Psoas muscle (tissue), 8 donors: Measurements from ENCODE around the gene ARHGAP10. TPM values are rescaled to one million over a fixed set of nuclear protein-coding genes. Genes with fewer than 3 reads are reported as not detected.

Source experiments
- ATAC-seq, 4 donors: fragments of 200-7000 bp; cut with Tn5 transposase; one replicate each; pipeline ENCODE4 v1.9.1; 2020; ENCODE audit warnings: moderate library complexity in 3 of 4, mild to moderate bottlenecking in 2 of 4
- DNase-seq, 2 donors: peaks; one replicate each; pipeline ENCODE4 v3.0.0-alpha.2; 2020
- H3K27ac ChIP-seq: fragments of 200-600 bp; one replicate; pipeline ENCODE4 v1.8.0; 2022
- H3K27me3 ChIP-seq, 3 donors: fragments of 200-600 bp in 1 of 3; one replicate each; pipeline versions ENCODE4 v1.6.1 to v1.8.0; 2013 to 2022; ENCODE audit warnings: low read length in 2 of 3, mild to moderate bottlenecking in 2 of 3, moderate library complexity in 1 of 3; ENCODE audit not compliant: insufficient read depth in 3 of 3
- H3K36me3 ChIP-seq, 2 donors: fragments of 200-600 bp in 1 of 2; one replicate each; pipeline versions ENCODE4 v1.6.1 to v1.8.0; 2013 to 2022; ENCODE audit warnings: low read depth in 1 of 2, mild to moderate bottlenecking in 1 of 2, moderate library complexity in 1 of 2; ENCODE audit not compliant: insufficient read depth in 1 of 2
- H3K4me1 ChIP-seq: fragments of 200-600 bp; one replicate; pipeline ENCODE4 v1.8.0; 2022
- H3K4me3 ChIP-seq: fragments of 200-600 bp; one replicate; pipeline ENCODE4 v1.8.0; 2022; ENCODE audit warnings: mild to moderate bottlenecking
- H3K9me3 ChIP-seq: fragments of 200-600 bp; one replicate; pipeline ENCODE4 v1.8.0; 2022
- WGBS, 3 donors: extraction: QIAGEN DNeasy Blood & Tissue Kit; methylation state at CpG; one replicate each; pipeline versions ENCODE4 v1.1.6 to v1.1.7; 2013; 5-methylcytosine and 5-hydroxymethylcytosine counted together
- intact Hi-C, 2 donors: fragments of 100-400 bp; cut with DNase I; formaldehyde crosslinking; loops; one replicate each; pipeline versions ENCODE4 v1.11.0 to v1.14.2; 2022
- polyA plus RNA-seq, 3 donors: library from polyadenylated mRNA; stranded (reverse); fragments of 200-250 nt; gene quantifications; one replicate each; pipeline ENCODE4 v1.2.3, GENCODE V29; 2013
- total RNA-seq, 4 donors: library from RNA; stranded (reverse); fragmentation: NEBNext Ultra II Directional in 2 of 4; extraction: Animal tissue kit (Norgen Biotek cat#: 25700) in 2 of 4; gene quantifications; one replicate each; pipeline versions ENCODE4 v1.2.1 to v1.2.4, GENCODE V29; 2021 to 2023
- TF ChIP-seq, protein P1 (sequence below): fragments of 200-600 bp; IDR thresholded peaks from one replicate; pipeline ENCODE4 v1.8.0; 2022; ENCODE audit warnings: antibody characterized with exemption
- donor health status: healthy with polysubstance abuse.
- donor health status: DM: no; HTN: no; CAD: no; lungs with moderate emphysema.
- donor health status: Bipolar disorder and iron deficiency.
- donor health status: healthy.
- donor health status: DM: yes; HTN: yes; CAD: no.
- donor health status: DM: no; HTN: no; CAD: no.
- donor health status: DM: no; HTN: no; CAD: no.
- donor health status: DM: yes; HTN: yes; CAD: no.

Gene ARHGAP10
- total and polyA plus RNA-seq, 7 donors, result 28.8 to 43.5 (median 34.0) TPM

DNA sequence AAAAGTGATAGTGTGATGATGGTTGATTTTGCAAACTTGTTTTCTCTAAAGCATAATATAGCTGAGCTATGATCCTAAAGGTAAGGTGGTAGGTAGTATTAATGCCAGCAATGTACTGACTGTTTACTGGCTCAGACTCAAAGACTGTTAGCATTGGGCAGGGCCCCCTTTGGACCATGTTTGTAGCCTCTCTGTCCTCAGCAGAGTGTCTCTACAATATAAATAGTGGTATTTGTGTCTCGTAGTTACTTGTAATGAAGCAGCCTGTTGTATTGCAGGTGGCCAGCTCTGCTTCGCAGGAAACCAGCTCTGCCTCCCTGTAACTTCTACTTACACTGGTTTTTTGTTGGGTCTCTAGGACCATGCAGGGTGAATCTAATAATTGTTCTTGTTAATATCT is 70.5 kb downstream of the ARHGAP10 start:
- TF ChIP-seq, protein P1, sequence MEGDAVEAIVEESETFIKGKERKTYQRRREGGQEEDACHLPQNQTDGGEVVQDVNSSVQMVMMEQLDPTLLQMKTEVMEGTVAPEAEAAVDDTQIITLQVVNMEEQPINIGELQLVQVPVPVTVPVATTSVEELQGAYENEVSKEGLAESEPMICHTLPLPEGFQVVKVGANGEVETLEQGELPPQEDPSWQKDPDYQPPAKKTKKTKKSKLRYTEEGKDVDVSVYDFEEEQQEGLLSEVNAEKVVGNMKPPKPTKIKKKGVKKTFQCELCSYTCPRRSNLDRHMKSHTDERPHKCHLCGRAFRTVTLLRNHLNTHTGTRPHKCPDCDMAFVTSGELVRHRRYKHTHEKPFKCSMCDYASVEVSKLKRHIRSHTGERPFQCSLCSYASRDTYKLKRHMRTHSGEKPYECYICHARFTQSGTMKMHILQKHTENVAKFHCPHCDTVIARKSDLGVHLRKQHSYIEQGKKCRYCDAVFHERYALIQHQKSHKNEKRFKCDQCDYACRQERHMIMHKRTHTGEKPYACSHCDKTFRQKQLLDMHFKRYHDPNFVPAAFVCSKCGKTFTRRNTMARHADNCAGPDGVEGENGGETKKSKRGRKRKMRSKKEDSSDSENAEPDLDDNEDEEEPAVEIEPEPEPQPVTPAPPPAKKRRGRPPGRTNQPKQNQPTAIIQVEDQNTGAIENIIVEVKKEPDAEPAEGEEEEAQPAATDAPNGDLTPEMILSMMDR, result no peak
- Histone ChIP-seq H3K4me1 (peaks cover 65% of the 10 kb centered on the region), H3K27me3 (no peaks in the 10 kb centered on the region), H3K4me3 (no peak overlapping the region), H3K27ac (peak overlapping the region; percentile 58), H3K9me3 (no peaks in the 10 kb centered on the region), H3K36me3 (no peaks in the 10 kb centered on the region)
- intact Hi-C loops, result no loop called here
- ATAC-seq, result no peak
- 50 to 71% (median 52%) methylated on average over 2 of the region's 2 CpGs for WGBS, 3 donors
- no peak for DNase-seq

DNA sequence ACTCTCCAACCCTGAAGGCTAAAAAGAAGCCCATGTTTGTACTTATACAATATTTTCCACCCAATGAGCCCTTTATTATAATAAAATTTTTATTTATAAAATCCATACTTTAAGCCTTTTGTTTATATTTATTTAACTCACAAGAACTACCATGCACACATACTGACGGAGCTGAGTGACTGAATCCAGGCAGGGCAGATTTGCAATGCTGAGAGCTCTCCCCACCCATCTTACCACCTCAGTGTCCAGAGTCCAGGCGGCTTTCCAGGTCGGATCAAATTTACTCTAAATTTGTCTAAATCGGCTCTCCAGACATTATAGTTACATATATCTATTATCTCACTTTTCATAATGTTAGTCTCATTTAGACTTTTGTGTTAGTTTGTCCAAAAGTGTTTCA is 74.1 kb downstream of the ARHGAP10 start:
- WGBS, 3 donors, result 70 to 79% (median 77%) methylated on average over 4 of the region's 4 CpGs
- no peaks in the 10 kb centered on the region for H3K36me3 ChIP-seq
- intact Hi-C loops, result no loop called here
- H3K4me3 ChIP-seq, result no peak overlapping the region
- DNase-seq, result no peak
- H3K27ac ChIP-seq, result no peak overlapping the region
- peaks cover 53% of the 10 kb centered on the region for H3K4me1 ChIP-seq
- H3K9me3 ChIP-seq, result no peaks in the 10 kb centered on the region
- TF ChIP-seq, protein P1, result no peak
- ATAC-seq, result no peak
- no peaks in the 10 kb centered on the region for H3K27me3 ChIP-seq

DNA sequence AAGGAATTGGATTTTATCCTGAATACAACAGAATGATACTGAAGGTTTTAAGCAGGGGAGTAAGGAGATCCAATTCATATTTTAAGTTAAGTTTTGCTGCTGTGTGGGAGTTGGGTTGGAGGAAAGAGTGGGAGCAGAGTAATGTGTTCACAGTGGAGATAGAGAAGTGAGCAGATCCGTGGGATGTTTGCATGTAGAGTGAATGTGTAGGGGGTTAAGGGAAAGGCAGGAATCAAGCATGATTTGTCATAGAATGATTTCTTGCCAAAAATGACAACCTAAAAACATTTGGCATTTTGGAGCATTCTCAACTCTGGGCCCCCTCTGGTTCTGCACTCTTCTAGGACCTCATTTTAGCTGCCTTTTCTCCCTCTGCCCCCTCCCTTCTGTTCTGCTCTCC is 76.6 kb downstream of the ARHGAP10 start:
- no peaks in the 10 kb centered on the region for H3K9me3 ChIP-seq
- no peaks in the 10 kb centered on the region for H3K27me3 ChIP-seq
- no peak overlapping the region for H3K27ac ChIP-seq
- no peak overlapping the region for H3K4me3 ChIP-seq
- intact Hi-C loops, result no loop called here
- WGBS, 3 donors, result 45 to 67% (median 67%) methylated on average over 1 of the region's 1 CpG
- DNase-seq (no peak), ATAC-seq (no peak)
- TF ChIP-seq, protein P1, result no peak
- H3K4me1 ChIP-seq, result peaks cover 49% of the 10 kb centered on the region
- no peaks in the 10 kb centered on the region for H3K36me3 ChIP-seq

DNA sequence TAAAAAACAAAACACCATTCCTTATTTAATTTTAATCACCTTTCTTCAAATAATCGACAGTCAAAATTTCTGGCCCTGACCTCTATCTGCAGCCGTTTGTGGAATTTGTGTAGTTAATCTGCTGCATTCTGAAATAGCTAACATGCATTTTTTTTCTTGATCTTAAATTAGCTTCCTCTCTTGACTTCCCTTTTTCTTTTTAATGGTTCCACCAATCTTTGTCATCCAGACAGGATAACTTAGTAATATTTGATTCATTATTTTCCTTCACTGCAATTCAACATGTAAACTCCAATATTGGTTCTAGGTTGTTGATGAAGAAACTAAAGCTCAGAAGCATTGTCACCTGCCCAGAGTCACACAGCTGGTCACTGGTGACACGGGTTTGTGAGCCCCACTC is 77.3 kb downstream of the ARHGAP10 start:
- WGBS, 3 donors, result 38 to 51% (median 39%) methylated on average over 3 of the region's 3 CpGs
- Histone ChIP-seq H3K27me3 (no peaks in the 10 kb centered on the region), H3K36me3 (no peaks in the 10 kb centered on the region), H3K9me3 (no peaks in the 10 kb centered on the region), H3K27ac (no peak overlapping the region), H3K4me3 (no peak overlapping the region), H3K4me1 (peaks cover 54% of the 10 kb centered on the region)
- intact Hi-C loops, result loop anchor here in 1 of 2 donors (1.0 kb wide), 1 partner anchor 14 kb away; no protein-coding TSS in a partner anchor
- no peak for ATAC-seq
- no peak for DNase-seq
- TF ChIP-seq, protein P1, result no peak

DNA sequence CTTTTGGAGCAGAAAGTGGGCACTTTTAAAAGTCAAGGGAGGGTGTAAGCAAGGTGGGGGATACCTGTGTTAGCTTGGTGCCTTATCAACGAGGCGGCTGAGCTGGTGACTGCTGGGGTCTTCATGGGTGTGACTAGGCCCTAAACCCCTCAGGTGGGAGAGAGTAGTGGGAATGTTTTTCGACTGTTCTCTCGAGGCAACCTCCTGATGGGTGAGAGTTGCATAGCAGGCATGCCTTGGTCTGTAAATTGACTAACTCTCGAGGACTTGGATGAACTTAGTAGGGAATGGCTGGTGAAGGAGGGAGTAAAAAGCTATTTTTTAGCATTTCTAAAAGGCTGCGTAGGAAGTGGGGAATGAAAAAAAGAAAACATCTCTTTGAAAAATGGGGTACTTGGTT is 80.0 kb downstream of the ARHGAP10 start:
- H3K27ac ChIP-seq, result peak overlapping the region; percentile 69
- no peak overlapping the region for H3K4me3 ChIP-seq
- intact Hi-C loops, result no loop called here

More for the DNA sequence above, 80.0 kb downstream of the ARHGAP10 start:
- 87 to 90% (median 90%) methylated on average over 6 of the region's 6 CpGs for WGBS, 3 donors
- TF ChIP-seq, protein P1, result no peak
- ATAC-seq (no peak), DNase-seq (no peak)
- peaks cover 65% of the 10 kb centered on the region for H3K4me1 ChIP-seq
- no peaks in the 10 kb centered on the region for H3K36me3 ChIP-seq
- H3K9me3 ChIP-seq, result no peaks in the 10 kb centered on the region
- no peaks in the 10 kb centered on the region for H3K27me3 ChIP-seq
